Measurements from ENCODE around the gene PIH1D2. TPM values are rescaled to one million over a fixed set of nuclear protein-coding genes. Genes with fewer than 3 reads are reported as not detected.

The PIH1D2 gene
- total RNA-seq, 1 donor from 2014 or later, result 0.44 TPM

GRCh38 chr11:112086422-112087191 is 12.8 kb upstream of the PIH1D2 start, which contains the start of the genes SDHD and TIMM8B:
Gene SDHD (plus strand): TSS chr11:112086873. CDS start chr11:112086908, 35 bp downstream.
Gene TIMM8B (minus strand): TSS chr11:112086756. CDS start chr11:112086723, 33 bp downstream.
- intact Hi-C loops (cut with micrococcal nuclease), result loop anchor here (1.0 to 5.0 kb wide), 9 partner anchors 12 to 484 kb away; partner anchors contain the start of genes CFAP68, DLAT, FDXACB1 and NKAPD1
- Mint-ChIP-seq H3K4me1 (peaks cover 45% of the 10 kb centered on the region), H3K9me3 (no peaks in the 10 kb centered on the region), H3K36me3 (ENCODE audit: low read depth) (peaks cover 90% of the 10 kb centered on the region), H3K27me3 (no peaks in the 10 kb centered on the region), H3K27ac (peak within 1 kb of the TSS; percentile 97), H3K4me3 (peak within 1 kb of the TSS; percentile 100)
- ATAC-seq (ENCODE audit: low read depth), result peak; percentile 88
- DNase-seq, result peak; percentile 88
- TF ChIP-seq CTCF (IDR thresholded peaks at IDR 0.05), result no peak
- POLR2A ChIA-PET, result interaction anchor here (0.6 to 2.0 kb wide), 15 partner anchors 9 to 1994 kb away, joined by 3 to 20 read pairs (median 4); partner anchors contain the start of genes ALG9, NKAPD1 and PIH1D2
- CTCF ChIA-PET, result interaction anchor here (0.9 to 2.0 kb wide), 8 partner anchors 84 to 1203 kb away, joined by 3 to 5 read pairs (median 3); no protein-coding TSS in a partner anchor

GRCh38 chr11:112085822-112086421 is 12.1 kb upstream of the PIH1D2 start:
- CTCF ChIA-PET, result interaction anchor here (0.9 to 2.0 kb wide), 8 partner anchors 83 to 1204 kb away, joined by 3 to 5 read pairs (median 3); no protein-coding TSS in a partner anchor
- no peaks in the 10 kb centered on the region for H3K27me3 Mint-ChIP-seq
- POLR2A ChIA-PET, result interaction anchor here (0.7 to 2.0 kb wide), 12 partner anchors 8 to 215 kb away, joined by 3 to 20 read pairs (median 4); partner anchors contain the start of genes ALG9, NKAPD1 and PIH1D2
- intact Hi-C loops (cut with micrococcal nuclease), result loop anchor here (1.0 to 5.0 kb wide), 9 partner anchors 12 to 483 kb away; partner anchors contain the start of genes CFAP68, DLAT, FDXACB1 and NKAPD1
- H3K4me1 Mint-ChIP-seq, result peaks cover 45% of the 10 kb centered on the region
- H3K27ac Mint-ChIP-seq, result peak overlapping the region; percentile 97
- peak overlapping the region; percentile 100 for H3K4me3 Mint-ChIP-seq
- DNase-seq (no peak), ATAC-seq (ENCODE audit: low read depth) (peak; percentile 19)
- TF ChIP-seq CTCF (IDR thresholded peaks at IDR 0.05), result no peak
- no peaks in the 10 kb centered on the region for H3K9me3 Mint-ChIP-seq
- peaks cover 86% of the 10 kb centered on the region for H3K36me3 Mint-ChIP-seq (ENCODE audit: low read depth)

- Mint-ChIP-seq H3K4me1 (peaks cover 27% of the 10 kb centered on the region), H3K36me3 (ENCODE audit: low read depth) (peaks cover 86% of the 10 kb centered on the region), H3K27ac (no peak overlapping the region), H3K9me3 (no peaks in the 10 kb centered on the region), H3K4me3 (no peak overlapping the region), H3K27me3 (no peaks in the 10 kb centered on the region)
- intact Hi-C loops (cut with micrococcal nuclease), result no loop called here
- TF ChIP-seq CTCF (IDR thresholded peaks at IDR 0.05), result no peak
- POLR2A ChIA-PET, result interaction anchor here (1.1 kb wide), 1 partner anchor 8 kb away, joined by 3 read pairs; the partner anchor contains the start of genes NKAPD1 and PIH1D2
- no peak for DNase-seq
- ATAC-seq (ENCODE audit: low read depth), result no peak
- CTCF ChIA-PET, result no interaction called here
Observed at GRCh38 chr11:112082729-112083128, 8.9 kb upstream of the PIH1D2 start.

- ATAC-seq (ENCODE audit: low read depth), result no peak
- H3K27ac Mint-ChIP-seq, result no peak overlapping the region
- DNase-seq, result no peak
- POLR2A ChIA-PET, result no interaction called here
- peaks cover 44% of the 10 kb centered on the region for H3K36me3 Mint-ChIP-seq (ENCODE audit: low read depth)
- H3K4me1 Mint-ChIP-seq, result no peaks in the 10 kb centered on the region
- intact Hi-C loops (cut with micrococcal nuclease), result no loop called here
- no peak for TF ChIP-seq CTCF (IDR thresholded peaks at IDR 0.05)
- H3K4me3 Mint-ChIP-seq, result no peak overlapping the region
- H3K27me3 Mint-ChIP-seq, result no peaks in the 10 kb centered on the region
- no peaks in the 10 kb centered on the region for H3K9me3 Mint-ChIP-seq
- CTCF ChIA-PET, result no interaction called here
Observed at GRCh38 chr11:112062923-112063322, 10.9 kb downstream of the PIH1D2 start.
